ENCODE data around the gene TAMALIN. TPM values are rescaled to one million over a fixed set of nuclear protein-coding genes. Genes with fewer than 3 reads are reported as not detected.

The TAMALIN gene
- polyA plus RNA-seq, 3 donors, result 0.63 to 118 (median 1.6) TPM

DNA sequence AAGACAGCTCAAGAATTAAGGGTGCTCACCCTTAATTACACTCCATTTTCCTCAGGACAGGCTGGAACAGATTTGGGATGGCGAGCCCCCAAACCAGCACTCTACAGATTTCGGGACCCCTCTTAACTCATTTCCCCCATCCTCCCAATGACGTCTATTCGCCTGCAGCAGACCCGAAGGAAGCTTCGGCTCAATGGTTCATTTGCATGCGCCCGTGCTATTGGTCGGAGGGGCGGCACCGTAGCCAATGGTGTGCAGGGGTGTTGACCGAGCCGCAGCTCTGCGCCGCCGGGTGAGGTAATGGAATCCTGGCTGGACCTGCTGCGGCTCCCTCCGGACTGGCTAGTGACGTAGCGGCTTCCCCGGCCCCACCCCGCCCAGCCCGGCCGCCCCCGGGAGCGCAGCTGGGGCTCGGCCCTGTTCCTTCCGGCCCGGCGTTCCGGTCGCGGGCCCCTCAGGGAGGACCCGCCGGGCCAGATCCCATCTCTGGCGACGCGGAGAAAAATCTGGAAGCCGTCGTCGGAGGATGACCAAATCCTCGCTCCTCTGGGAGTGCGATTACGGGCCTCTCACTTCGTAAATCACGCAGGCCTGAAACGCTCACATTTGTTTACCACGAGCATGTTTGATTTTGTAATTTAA, 26.2 kb downstream of the TAMALIN start:
- H3K9me3 Mint-ChIP-seq, result peaks cover 0 to 3% (median 0%) of the 10 kb centered on the region in 7 donors
- WGBS (ENCODE audit: insufficient coverage), result under 1% methylated on average over 41 of the region's 48 CpGs
- no peak overlapping the region for H2AFZ ChIP-seq (ENCODE audit: insufficient read depth, low read depth, low read length, poor library complexity, severe bottlenecking)
- H3K27ac ChIP-seq (ENCODE audit: low read depth in 1 of 2, low read length in 2 of 2), result peak overlapping the region; percentile 47 to 84
- TF ChIP-seq, protein P1, sequence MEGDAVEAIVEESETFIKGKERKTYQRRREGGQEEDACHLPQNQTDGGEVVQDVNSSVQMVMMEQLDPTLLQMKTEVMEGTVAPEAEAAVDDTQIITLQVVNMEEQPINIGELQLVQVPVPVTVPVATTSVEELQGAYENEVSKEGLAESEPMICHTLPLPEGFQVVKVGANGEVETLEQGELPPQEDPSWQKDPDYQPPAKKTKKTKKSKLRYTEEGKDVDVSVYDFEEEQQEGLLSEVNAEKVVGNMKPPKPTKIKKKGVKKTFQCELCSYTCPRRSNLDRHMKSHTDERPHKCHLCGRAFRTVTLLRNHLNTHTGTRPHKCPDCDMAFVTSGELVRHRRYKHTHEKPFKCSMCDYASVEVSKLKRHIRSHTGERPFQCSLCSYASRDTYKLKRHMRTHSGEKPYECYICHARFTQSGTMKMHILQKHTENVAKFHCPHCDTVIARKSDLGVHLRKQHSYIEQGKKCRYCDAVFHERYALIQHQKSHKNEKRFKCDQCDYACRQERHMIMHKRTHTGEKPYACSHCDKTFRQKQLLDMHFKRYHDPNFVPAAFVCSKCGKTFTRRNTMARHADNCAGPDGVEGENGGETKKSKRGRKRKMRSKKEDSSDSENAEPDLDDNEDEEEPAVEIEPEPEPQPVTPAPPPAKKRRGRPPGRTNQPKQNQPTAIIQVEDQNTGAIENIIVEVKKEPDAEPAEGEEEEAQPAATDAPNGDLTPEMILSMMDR (IDR thresholded peaks at IDR 0.05), result no peak
- peaks cover 38% of the 10 kb centered on the region for H3K4me1 Mint-ChIP-seq
- intact Hi-C loops (cut with micrococcal nuclease), result loop anchor here in 1 of 2 donors (2.0 kb wide), 1 partner anchor 18 kb away; the partner anchor contains the start of gene NR4A1
- no peaks in the 10 kb centered on the region for H3K79me2 ChIP-seq (ENCODE audit: insufficient read depth, low read length)
- DNase-seq, result peak; percentile 92 to 97 (median 97)
- peak overlapping the region; percentile 87 to 96 (median 95) for H3K27ac Mint-ChIP-seq
- H4K20me1 ChIP-seq (ENCODE audit: insufficient read depth, low read length), result no peaks in the 10 kb centered on the region
- H3K9me3 ChIP-seq (replicated peaks in 1 of 2; ENCODE audit: control insufficient read depth in 1 of 2, insufficient read depth in 1 of 2, low read length in 2 of 2), result no peaks in the 10 kb centered on the region
- peaks cover 31 to 40% of the 10 kb centered on the region in 2 donors for H3K4me1 ChIP-seq (ENCODE audit: control insufficient read depth in 1 of 2, insufficient read depth in 2 of 2, low read length in 2 of 2)
- peaks cover 2 to 13% of the 10 kb centered on the region in 2 donors for H3K36me3 Mint-ChIP-seq
- peak overlapping the region; percentile 70 to 80 for H3K4me3 Mint-ChIP-seq
- H3K9ac ChIP-seq (ENCODE audit: insufficient read depth, low read length, poor library complexity, severe bottlenecking), result peak overlapping the region; percentile 64
- peak overlapping the region; percentile 69 for H3K4me2 ChIP-seq (replicated peaks; ENCODE audit: extremely low read depth, low read length, poor library complexity, severe bottlenecking)
- H3K27me3 Mint-ChIP-seq (ENCODE audit: low read depth in 3 of 3), result peaks cover 21 to 36% (median 22%) of the 10 kb centered on the region in 3 donors
- H3K36me3 ChIP-seq (replicated peaks in 1 of 2; ENCODE audit: control insufficient read depth in 1 of 2, insufficient read depth in 2 of 2, low read length in 2 of 2), result no peaks in the 10 kb centered on the region
- peaks cover 8 to 28% of the 10 kb centered on the region in 2 donors for H3K27me3 ChIP-seq (ENCODE audit: control insufficient read depth in 2 of 2, insufficient read depth in 2 of 2, low read length in 2 of 2)
- H3K4me3 ChIP-seq (replicated peaks in 1 of 3; ENCODE audit: low read depth in 2 of 3, low read length in 3 of 3), result peak overlapping the region; percentile 15 to 66 (median 31)

DNA sequence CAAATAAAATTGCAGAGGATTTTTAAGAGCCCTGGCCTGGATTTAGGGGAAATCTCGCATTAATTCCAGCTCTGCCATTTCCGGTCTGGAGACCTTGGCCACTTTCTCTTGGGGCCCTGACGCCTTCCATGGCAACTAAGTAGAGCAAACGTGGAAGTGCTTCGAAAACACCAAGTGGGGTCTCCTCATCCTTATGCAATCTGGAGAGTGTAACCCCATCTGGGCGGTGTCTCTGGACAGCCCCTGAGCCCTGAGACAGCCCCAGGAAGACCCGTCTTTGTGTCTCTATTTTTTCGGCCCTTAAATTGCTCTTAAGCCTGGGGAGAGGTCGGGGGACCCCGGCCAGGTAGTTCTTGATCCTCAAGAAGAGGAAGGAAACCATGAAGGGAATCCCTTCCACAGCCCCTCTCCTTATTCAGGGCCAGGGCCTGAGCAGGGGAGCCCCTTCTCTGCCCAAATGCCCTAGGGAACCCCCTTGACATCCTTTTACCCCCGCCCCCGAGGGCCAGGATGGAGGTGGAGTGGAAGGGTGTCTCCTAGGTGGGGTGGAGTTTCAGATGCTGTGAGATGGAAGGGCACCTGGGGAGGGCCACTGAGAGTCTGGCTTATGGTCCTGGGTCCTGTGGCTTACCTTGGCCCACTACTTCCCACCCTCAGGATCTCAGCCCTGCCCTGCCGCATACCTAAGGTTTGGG, 26.8 kb downstream of the TAMALIN start:
- peaks cover 8 to 28% of the 10 kb centered on the region in 2 donors for H3K27me3 ChIP-seq (ENCODE audit: control insufficient read depth in 2 of 2, insufficient read depth in 2 of 2, low read length in 2 of 2)
- H2AFZ ChIP-seq (ENCODE audit: insufficient read depth, low read depth, low read length, poor library complexity, severe bottlenecking), result no peak overlapping the region
- H3K4me1 ChIP-seq (ENCODE audit: control insufficient read depth in 1 of 2, insufficient read depth in 2 of 2, low read length in 2 of 2), result peaks cover 35 to 46% of the 10 kb centered on the region in 2 donors
- H3K79me2 ChIP-seq (ENCODE audit: insufficient read depth, low read length), result no peaks in the 10 kb centered on the region
- H3K27ac ChIP-seq (ENCODE audit: low read depth in 1 of 2, low read length in 2 of 2), result peak overlapping the region; percentile 47 to 84
- peak overlapping the region; percentile 69 for H3K4me2 ChIP-seq (replicated peaks; ENCODE audit: extremely low read depth, low read length, poor library complexity, severe bottlenecking)
- H4K20me1 ChIP-seq (ENCODE audit: insufficient read depth, low read length), result no peaks in the 10 kb centered on the region
- H3K9ac ChIP-seq (ENCODE audit: insufficient read depth, low read length, poor library complexity, severe bottlenecking), result peak overlapping the region; percentile 64
- H3K4me3 ChIP-seq (replicated peaks in 1 of 3; ENCODE audit: low read depth in 2 of 3, low read length in 3 of 3), result peak overlapping the region; percentile 15 to 66 (median 31)
- Mint-ChIP-seq H3K27ac (peak overlapping the region; percentile 87 to 96 (median 95)), H3K36me3 (peaks cover 7 to 13% of the 10 kb centered on the region in 2 donors), H3K4me3 (peak overlapping the region; percentile 70 to 80), H3K9me3 (peaks cover 0 to 5% (median 0%) of the 10 kb centered on the region in 7 donors), H3K27me3 (ENCODE audit: low read depth in 3 of 3) (peaks cover 26 to 42% (median 27%) of the 10 kb centered on the region in 3 donors), H3K4me1 (peaks cover 43% of the 10 kb centered on the region)
- TF ChIP-seq, protein P1 (IDR thresholded peaks at IDR 0.05), result no peak
- 40% methylated on average over 7 of the region's 13 CpGs for WGBS (ENCODE audit: insufficient coverage)
- DNase-seq, result peak in 2 of 3 donors; percentile 22 to 42
- no peaks in the 10 kb centered on the region for H3K36me3 ChIP-seq (replicated peaks in 1 of 2; ENCODE audit: control insufficient read depth in 1 of 2, insufficient read depth in 2 of 2, low read length in 2 of 2)
- intact Hi-C loops (cut with micrococcal nuclease), result loop anchor here in 1 of 2 donors (2.0 kb wide), 1 partner anchor 17 kb away; the partner anchor contains the start of gene NR4A1
- no peaks in the 10 kb centered on the region for H3K9me3 ChIP-seq (replicated peaks in 1 of 2; ENCODE audit: control insufficient read depth in 1 of 2, insufficient read depth in 1 of 2, low read length in 2 of 2)
